ENCODE data around the gene SEMA7A.

Gene SEMA7A

DNA sequence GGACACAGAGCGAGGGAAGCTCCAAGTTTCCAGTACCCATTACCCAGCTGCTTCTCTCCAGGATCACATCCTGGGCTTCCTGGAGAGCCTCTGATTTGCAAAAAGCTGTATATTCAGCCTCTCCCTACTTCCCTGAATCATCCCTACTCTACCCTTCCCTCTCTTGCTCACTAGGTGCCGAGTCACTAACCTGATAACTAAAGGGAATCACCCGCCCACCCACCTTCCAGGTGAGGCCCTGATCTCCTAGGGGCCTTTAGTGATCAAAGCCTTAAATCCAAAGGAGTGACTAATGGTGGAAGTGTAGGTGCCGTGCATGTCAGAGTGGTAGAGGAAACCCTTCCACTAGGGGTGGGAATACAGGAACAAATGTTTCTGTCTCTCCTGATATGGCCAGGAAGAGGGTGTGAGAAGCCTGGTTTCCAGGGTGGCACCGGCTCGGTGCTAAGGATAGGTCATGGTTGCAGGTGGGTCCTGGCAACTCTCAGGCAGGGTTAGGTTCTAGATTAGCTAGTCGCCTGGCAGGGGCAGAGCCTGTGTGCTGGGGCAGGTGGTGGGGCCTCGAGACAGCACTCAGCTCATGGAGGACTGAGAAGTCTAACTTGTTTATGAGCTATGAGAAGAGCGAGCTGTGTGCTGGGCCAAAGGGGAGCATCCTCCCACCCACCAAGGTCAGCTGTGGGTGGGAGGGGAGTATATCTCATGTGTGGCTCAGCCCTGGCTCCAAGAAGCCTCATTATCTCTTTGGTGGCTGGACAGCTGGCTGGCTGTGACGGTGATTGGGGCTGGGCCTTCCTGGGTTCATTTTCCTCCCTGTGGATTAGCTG, 10.1 kb downstream of the SEMA7A start:
- peak overlapping the region; percentile 10; the same call in 1 of the 2 replicates for H3K4me3 ChIP-seq (ENCODE audit: low read length)
- H3K27ac ChIP-seq (ENCODE audit: low read length): 0 out of 2 replicates have a peak overlapping the region, but pooled peaks have one; percentile 9
- peaks cover 100% of the 10 kb centered on the region for H4K20me1 ChIP-seq (ENCODE audit: insufficient read depth, low read length)
- no peak overlapping the region for H3K9ac ChIP-seq (ENCODE audit: low read length)
- H3K79me2 ChIP-seq (ENCODE audit: low read length): peaks cover 100% of the 10 kb centered on the region
- peaks cover 95% of the 10 kb centered on the region for H3K36me3 ChIP-seq (replicated peaks; ENCODE audit: low read depth, low read length)
- H3K4me1 ChIP-seq (ENCODE audit: low read length): peaks cover 95% of the 10 kb centered on the region
- TF ChIP-seq, protein P1, sequence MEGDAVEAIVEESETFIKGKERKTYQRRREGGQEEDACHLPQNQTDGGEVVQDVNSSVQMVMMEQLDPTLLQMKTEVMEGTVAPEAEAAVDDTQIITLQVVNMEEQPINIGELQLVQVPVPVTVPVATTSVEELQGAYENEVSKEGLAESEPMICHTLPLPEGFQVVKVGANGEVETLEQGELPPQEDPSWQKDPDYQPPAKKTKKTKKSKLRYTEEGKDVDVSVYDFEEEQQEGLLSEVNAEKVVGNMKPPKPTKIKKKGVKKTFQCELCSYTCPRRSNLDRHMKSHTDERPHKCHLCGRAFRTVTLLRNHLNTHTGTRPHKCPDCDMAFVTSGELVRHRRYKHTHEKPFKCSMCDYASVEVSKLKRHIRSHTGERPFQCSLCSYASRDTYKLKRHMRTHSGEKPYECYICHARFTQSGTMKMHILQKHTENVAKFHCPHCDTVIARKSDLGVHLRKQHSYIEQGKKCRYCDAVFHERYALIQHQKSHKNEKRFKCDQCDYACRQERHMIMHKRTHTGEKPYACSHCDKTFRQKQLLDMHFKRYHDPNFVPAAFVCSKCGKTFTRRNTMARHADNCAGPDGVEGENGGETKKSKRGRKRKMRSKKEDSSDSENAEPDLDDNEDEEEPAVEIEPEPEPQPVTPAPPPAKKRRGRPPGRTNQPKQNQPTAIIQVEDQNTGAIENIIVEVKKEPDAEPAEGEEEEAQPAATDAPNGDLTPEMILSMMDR (IDR thresholded peaks at IDR 0.05; ENCODE audit: low read depth, low read length): no peak
- TF ChIP-seq EZH2phosphoT487 (IDR thresholded peaks at IDR 0.05; ENCODE audit: low read depth): no peak
- peak overlapping the region; percentile 34 for H3K4me2 ChIP-seq (ENCODE audit: low read length)
- H3K9me3 ChIP-seq (ENCODE audit: insufficient read depth, low read length): no peaks in the 10 kb centered on the region
- no peaks in the 10 kb centered on the region for H3K27me3 ChIP-seq (ENCODE audit: low read depth, low read length)
- no peak overlapping the region for H2AFZ ChIP-seq (ENCODE audit: low read depth, low read length)

DNA sequence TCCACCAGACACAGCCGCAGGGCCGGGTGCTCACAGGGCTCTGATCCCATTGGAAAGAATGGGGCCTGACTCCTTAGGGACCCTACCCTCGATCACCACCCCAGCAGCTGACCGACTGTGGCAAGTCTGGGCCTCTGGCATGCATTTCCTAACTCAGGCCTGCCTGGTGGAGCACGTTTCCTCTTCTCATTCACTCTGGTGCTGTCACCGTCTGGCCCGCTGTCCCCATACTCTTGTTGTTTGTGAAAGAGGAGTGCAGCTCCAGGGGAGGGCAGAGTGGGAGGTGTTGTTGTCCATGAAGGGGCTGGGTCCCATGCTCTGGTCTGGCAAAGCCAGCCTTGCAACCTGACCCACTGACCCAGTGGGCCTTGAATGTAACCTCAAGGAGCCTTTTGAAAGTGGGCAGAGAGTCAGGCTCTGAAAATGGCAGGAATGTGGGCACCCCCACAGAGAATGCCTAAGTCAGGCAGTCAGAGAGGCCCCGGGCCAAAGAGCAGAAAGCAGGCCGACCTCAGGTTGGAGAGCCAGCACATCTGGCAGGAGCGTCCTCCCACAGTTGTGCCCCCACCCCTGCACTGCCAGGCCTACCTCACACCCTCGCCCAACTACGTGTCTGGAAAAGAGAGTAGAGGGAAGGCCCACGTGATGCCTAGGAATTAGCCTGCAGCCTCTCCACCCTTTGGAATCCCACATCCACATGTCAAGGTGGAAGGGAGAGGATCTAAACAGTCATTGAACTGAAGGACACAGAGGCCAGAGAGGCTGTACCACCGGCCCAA, 10.9 kb downstream of the SEMA7A start:
- H4K20me1 ChIP-seq (ENCODE audit: insufficient read depth, low read length): peaks cover 100% of the 10 kb centered on the region
- H3K4me3 ChIP-seq (ENCODE audit: low read length): no peak overlapping the region
- peaks cover 93% of the 10 kb centered on the region for H3K4me1 ChIP-seq (ENCODE audit: low read length)
- peak overlapping the region; percentile 3; the same call in 1 of the 2 replicates for H3K27ac ChIP-seq (ENCODE audit: low read length)
- no peak overlapping the region for H2AFZ ChIP-seq (ENCODE audit: low read depth, low read length)
- H3K27me3 ChIP-seq (ENCODE audit: low read depth, low read length): no peaks in the 10 kb centered on the region
- H3K36me3 ChIP-seq (replicated peaks; ENCODE audit: low read depth, low read length): peaks cover 95% of the 10 kb centered on the region
- TF ChIP-seq, protein P1 (IDR thresholded peaks at IDR 0.05; ENCODE audit: low read depth, low read length): no peak
- TF ChIP-seq EZH2phosphoT487 (IDR thresholded peaks at IDR 0.05; ENCODE audit: low read depth): no peak
- H3K4me2 ChIP-seq (ENCODE audit: low read length): peak overlapping the region; percentile 34
- H3K9me3 ChIP-seq (ENCODE audit: insufficient read depth, low read length): no peaks in the 10 kb centered on the region
- H3K9ac ChIP-seq (ENCODE audit: low read length): no peak overlapping the region
- peaks cover 100% of the 10 kb centered on the region for H3K79me2 ChIP-seq (ENCODE audit: low read length)

DNA sequence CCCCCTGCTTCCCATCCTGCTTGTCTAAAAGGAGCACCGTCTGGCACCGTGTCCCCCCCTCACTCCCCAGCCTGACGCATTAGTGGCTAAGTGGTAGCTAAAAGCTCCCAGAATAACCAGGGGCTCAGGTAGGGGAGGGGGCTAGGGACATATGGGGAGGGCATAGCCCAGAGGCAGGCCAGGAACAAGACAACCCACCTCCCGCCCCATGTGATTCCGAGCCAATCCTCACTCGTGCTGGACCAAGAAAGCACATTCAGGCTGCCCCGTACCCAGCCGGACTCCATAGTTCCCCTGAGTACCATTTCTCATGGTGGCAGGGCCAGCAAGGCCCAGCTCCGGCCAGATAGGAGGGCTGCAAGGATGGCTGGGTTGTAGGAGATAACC, 11.5 kb downstream of the SEMA7A start:
- H3K79me2 ChIP-seq (ENCODE audit: low read length): peaks cover 100% of the 10 kb centered on the region
- H2AFZ ChIP-seq (ENCODE audit: low read depth, low read length): no peak overlapping the region

More for the DNA sequence above, 11.5 kb downstream of the SEMA7A start:
- Histone ChIP-seq H4K20me1 (ENCODE audit: insufficient read depth, low read length) (peaks cover 100% of the 10 kb centered on the region), H3K9ac (ENCODE audit: low read length) (no peak overlapping the region), H3K4me3 (ENCODE audit: low read length) (no peak overlapping the region), H3K27ac (ENCODE audit: low read length) (no peak overlapping the region), H3K4me1 (ENCODE audit: low read length) (peaks cover 93% of the 10 kb centered on the region), H3K4me2 (ENCODE audit: low read length) (peak overlapping the region; percentile 34; the same call in 1 of the 2 replicates), H3K9me3 (ENCODE audit: insufficient read depth, low read length) (no peaks in the 10 kb centered on the region), H3K36me3 (replicated peaks; ENCODE audit: low read depth, low read length) (peaks cover 96% of the 10 kb centered on the region), H3K27me3 (ENCODE audit: low read depth, low read length) (no peaks in the 10 kb centered on the region)
- no peak for TF ChIP-seq EZH2phosphoT487 (IDR thresholded peaks at IDR 0.05; ENCODE audit: low read depth)
- TF ChIP-seq, protein P1 (IDR thresholded peaks at IDR 0.05; ENCODE audit: low read depth, low read length): no peak

All from OCI-LY3 (cell line).